NCI-H748 treated with DMSO at 0.1 percent for 48 hours (cell line): ENCODE data around the gene SLC25A30.
A peak's percentile ranks its signal among the peaks of the same experiment; 100 is the strongest.
"Not testable (repeated sequence)": the region's sequence is repeated elsewhere in the genome, so short reads cannot be mapped to it uniquely, and the experiment has no call there.

Experiments
- DNase-seq: peaks from one replicate; lab custom pipeline; 2025; lab: John Stamatoyannopoulos, UW

The SLC25A30 gene

GRCh38 chr13:45432737-45433380 is 14.7 kb upstream of the SLC25A30 start:
- DNase-seq, result no peak

- not testable (repeated sequence) for DNase-seq
Observed at GRCh38 chr13:45426056-45426841, 8.1 kb upstream of the SLC25A30 start.

- no peak for DNase-seq
Observed at GRCh38 chr13:45422731-45423292, 4.6 kb upstream of the SLC25A30 start.

- DNase-seq, result no peak
Observed at GRCh38 chr13:45419945-45420344, 1.8 kb upstream of the SLC25A30 start.

GRCh38 chr13:45419389-45419788 is 1.2 kb upstream of the SLC25A30 start:
- DNase-seq, result not testable (repeated sequence)

GRCh38 chr13:45416516-45417128 is 1.6 kb downstream of the SLC25A30 start:
- DNase-seq, result peak; percentile 74

- DNase-seq, result no peak
Observed at GRCh38 chr13:45415112-45415511, 3.1 kb downstream of the SLC25A30 start.

GRCh38 chr13:45413826-45414307 is 4.3 kb downstream of the SLC25A30 start:
- no peak for DNase-seq

- no peak for DNase-seq
Observed at GRCh38 chr13:45412274-45413049, 5.7 kb downstream of the SLC25A30 start.

- no peak for DNase-seq
Observed at GRCh38 chr13:45411631-45412030, 6.5 kb downstream of the SLC25A30 start.

GRCh38 chr13:45411221-45411620 is 7.0 kb downstream of the SLC25A30 start:
- DNase-seq, result no peak

- no peak for DNase-seq
Observed at GRCh38 chr13:45410466-45410865, 7.7 kb downstream of the SLC25A30 start.

GRCh38 chr13:45410001-45410400 is 8.2 kb downstream of the SLC25A30 start:
- no peak for DNase-seq

- DNase-seq, result no peak
Observed at GRCh38 chr13:45406421-45406820, 11.8 kb downstream of the SLC25A30 start.

GRCh38 chr13:45403081-45403480 is 15.1 kb downstream of the SLC25A30 start:
- DNase-seq, result no peak

GRCh38 chr13:45402641-45403040 is 15.5 kb downstream of the SLC25A30 start:
- no peak for DNase-seq

- DNase-seq, result no peak
Observed at GRCh38 chr13:45401314-45401713, 16.9 kb downstream of the SLC25A30 start.

GRCh38 chr13:45398877-45399276 is 19.3 kb downstream of the SLC25A30 start:
- DNase-seq, result no peak

GRCh38 chr13:45396533-45397095 is 21.6 kb downstream of the SLC25A30 start:
- no peak for DNase-seq

- DNase-seq, result peak; percentile 7
Observed at GRCh38 chr13:45393941-45394570, 24.1 kb downstream of the SLC25A30 start.

GRCh38 chr13:45392811-45393210 is 25.4 kb downstream of the SLC25A30 start:
- DNase-seq, result no peak
